SU-DHL-6 (cell line): Measurements from ENCODE around the gene ZKSCAN1.
"Not testable (repeated sequence)": the region's sequence is repeated elsewhere in the genome, so short reads cannot be mapped to it uniquely, and the experiment has no call there.

Experiments
- CTCF ChIP-seq: fragments of 200-600 bp; sonication (generic); IDR thresholded peaks from one replicate; pipeline ENCODE4 v1.5.1; 2017; ENCODE audit warnings: antibody characterized with exemption, mild to moderate bottlenecking, low read length, moderate library complexity; ENCODE audit not compliant: insufficient read depth, poor library complexity, severe bottlenecking
- EZH2phosphoT487 ChIP-seq: fragments of 200-600 bp; sonication (generic), shearing (Covaris generic); conservative IDR thresholded peaks from 2 replicates; pipeline ENCODE4 v1.6.1; 2018; ENCODE audit warnings: mild to moderate bottlenecking, antibody characterized with exemption, low read length, moderate library complexity, mixed read lengths

DNA sequence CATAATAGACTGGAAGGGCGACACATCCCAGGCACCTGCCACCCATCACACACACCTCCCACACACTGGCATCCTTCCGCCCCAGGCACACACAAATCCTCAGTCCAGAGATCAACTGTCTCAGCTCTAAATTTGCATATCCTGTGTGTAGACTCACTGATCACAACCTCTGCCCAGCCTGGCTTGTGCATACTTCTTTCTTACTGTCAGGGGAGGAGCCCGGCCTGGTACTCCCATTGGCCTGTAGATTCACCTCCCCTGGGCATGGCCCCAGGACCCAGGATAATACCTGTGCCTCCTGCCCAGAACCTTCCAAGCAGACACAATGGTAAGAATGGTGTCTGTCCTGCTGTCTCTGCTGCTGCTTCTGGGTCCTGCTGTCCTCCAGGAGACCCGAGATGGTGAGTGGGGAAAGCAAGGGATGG lies 34.9 kb upstream of the ZKSCAN1 start:
- TF ChIP-seq CTCF, EZH2phosphoT487: not testable (repeated sequence)
